Astrocyte (in vitro differentiated cells and primary cell): ENCODE data around the gene SLC6A1. TPM values are rescaled to one million over a fixed set of nuclear protein-coding genes. Genes with fewer than 3 reads are reported as not detected.

ENCODE experiments used
- DNase-seq: peaks from one replicate; pipeline ENCODE4 v3.0.0-alpha.2; 2010; ENCODE audit warnings: low read depth
- FAIRE-seq: peaks from 2 replicates; lab custom pipeline; 2011; peaks lifted over from hg19 to GRCh38; lab: Jason Lieb, UNC
- H2AFZ ChIP-seq: 2 replicates; pipeline ENCODE4 v1.6.0; 2012; ENCODE audit warnings: low read depth, low read length, inconsistent platforms
- H3K27ac ChIP-seq: 2 replicates; pipeline ENCODE4 v1.5.1; 2011; ENCODE audit warnings: low read depth, low read length, inconsistent platforms
- H3K27me3 ChIP-seq: 2 replicates; pipeline ENCODE4 v1.6.0; 2011; ENCODE audit warnings: low read length, inconsistent platforms; ENCODE audit not compliant: insufficient read depth
- H3K36me3 ChIP-seq: 2 replicates; pipeline ENCODE4 v1.5.1; 2011; ENCODE audit warnings: low read length, inconsistent platforms; ENCODE audit not compliant: insufficient read depth
- H3K4me1 ChIP-seq: 2 replicates; pipeline ENCODE4 v1.5.1; 2011; ENCODE audit warnings: low read length, inconsistent platforms; ENCODE audit not compliant: insufficient read depth
- H3K4me2 ChIP-seq: 2 replicates; pipeline ENCODE4 v1.6.0; 2012; ENCODE audit warnings: low read length, inconsistent platforms
- H3K4me3 ChIP-seq: 2 replicates; pipeline ENCODE4 v1.5.1; 2011; ENCODE audit warnings: low read depth, mild to moderate bottlenecking, low read length, inconsistent platforms; ENCODE audit not compliant: insufficient read depth
- H3K79me2 ChIP-seq: 2 replicates; pipeline ENCODE4 v1.6.0; 2012; ENCODE audit warnings: mild to moderate bottlenecking, low read length, inconsistent platforms; ENCODE audit not compliant: insufficient read depth
- H3K9ac ChIP-seq: 2 replicates; pipeline ENCODE4 v1.6.0; 2012; ENCODE audit warnings: mild to moderate bottlenecking, low read length, inconsistent platforms
- H3K9me3 ChIP-seq: 2 replicates; pipeline ENCODE4 v1.5.1; 2012; ENCODE audit warnings: low read depth, mild to moderate bottlenecking, low read length, inconsistent platforms; ENCODE audit not compliant: insufficient read depth
- H4K20me1 ChIP-seq: 2 replicates; pipeline ENCODE4 v1.6.0; 2012; ENCODE audit warnings: low read length, inconsistent platforms; ENCODE audit not compliant: insufficient read depth
- H3K27ac Mint-ChIP-seq: one replicate; pipeline ENCODE4 v1.8.0; 2021; ENCODE audit warnings: mild to moderate bottlenecking, mixed read lengths; ENCODE audit not compliant: unreplicated experiment
- H3K27me3 Mint-ChIP-seq: one replicate; pipeline ENCODE4 v1.8.0; 2021; ENCODE audit warnings: low read depth, mixed read lengths; ENCODE audit not compliant: unreplicated experiment
- H3K36me3 Mint-ChIP-seq: one replicate; pipeline ENCODE4 v1.8.0; 2021; ENCODE audit warnings: low read depth, mixed read lengths; ENCODE audit not compliant: unreplicated experiment
- H3K4me1 Mint-ChIP-seq: one replicate; pipeline ENCODE4 v1.8.0; 2021; ENCODE audit warnings: low read depth, mixed read lengths; ENCODE audit not compliant: unreplicated experiment
- H3K4me3 Mint-ChIP-seq: one replicate; pipeline ENCODE4 v1.8.0; 2021; ENCODE audit warnings: mild to moderate bottlenecking, moderate library complexity, mixed read lengths; ENCODE audit not compliant: unreplicated experiment
- H3K9me3 Mint-ChIP-seq: one replicate; pipeline ENCODE4 v1.8.0; 2021; ENCODE audit warnings: mild to moderate bottlenecking, mixed read lengths; ENCODE audit not compliant: unreplicated experiment
- EZH2 ChIP-seq: IDR thresholded peaks from 2 replicates; pipeline ENCODE4 v1.6.1; 2012; ENCODE audit warnings: mild to moderate bottlenecking, low read length, inconsistent platforms; ENCODE audit not compliant: insufficient read depth
- total RNA-seq: library from RNA; stranded (reverse); gene quantifications from 2 replicates; pipeline ENCODE4 v1.2.1, GENCODE V29; 2021
- TF ChIP-seq, protein P1 (sequence below): IDR thresholded peaks from 2 replicates; pipeline ENCODE4 v1.5.1; 2011; ENCODE audit warnings: low read depth, mild to moderate bottlenecking, inconsistent platforms, low read length, moderate library complexity; ENCODE audit not compliant: insufficient read depth

SLC6A1 gene
- total RNA-seq, 1 donor from 2014 or later = 0.30 TPM

DNA sequence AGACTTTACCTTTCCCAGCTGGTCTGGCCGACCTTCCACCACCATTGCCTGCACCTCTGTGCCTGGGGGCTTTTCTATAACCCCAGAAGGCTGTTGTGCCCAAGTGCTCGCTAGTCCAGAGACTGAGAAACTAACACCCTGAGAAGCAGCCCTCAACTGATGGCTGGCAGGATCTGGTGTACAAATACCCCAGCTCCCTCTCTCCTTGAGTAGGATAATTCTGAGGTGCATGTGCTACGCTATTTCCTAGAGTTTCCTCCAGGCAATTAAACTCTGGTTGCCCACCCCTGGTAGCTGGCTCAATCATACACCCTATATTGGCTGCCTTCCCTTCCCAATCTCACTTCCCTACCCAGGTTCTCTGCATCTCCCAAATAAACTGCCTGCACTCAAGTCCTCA is 11.5 kb upstream of the SLC6A1 start:
- Mint-ChIP-seq H3K27ac (no peak overlapping the region), H3K4me3 (no peak overlapping the region), H3K27me3 (peaks cover 27% of the 10 kb centered on the region), H3K4me1 (peaks cover 29% of the 10 kb centered on the region), H3K9me3 (peaks cover 4% of the 10 kb centered on the region), H3K36me3 (peaks cover 2% of the 10 kb centered on the region)
- TF ChIP-seq EZH2 = no peak
- TF ChIP-seq, protein P1, sequence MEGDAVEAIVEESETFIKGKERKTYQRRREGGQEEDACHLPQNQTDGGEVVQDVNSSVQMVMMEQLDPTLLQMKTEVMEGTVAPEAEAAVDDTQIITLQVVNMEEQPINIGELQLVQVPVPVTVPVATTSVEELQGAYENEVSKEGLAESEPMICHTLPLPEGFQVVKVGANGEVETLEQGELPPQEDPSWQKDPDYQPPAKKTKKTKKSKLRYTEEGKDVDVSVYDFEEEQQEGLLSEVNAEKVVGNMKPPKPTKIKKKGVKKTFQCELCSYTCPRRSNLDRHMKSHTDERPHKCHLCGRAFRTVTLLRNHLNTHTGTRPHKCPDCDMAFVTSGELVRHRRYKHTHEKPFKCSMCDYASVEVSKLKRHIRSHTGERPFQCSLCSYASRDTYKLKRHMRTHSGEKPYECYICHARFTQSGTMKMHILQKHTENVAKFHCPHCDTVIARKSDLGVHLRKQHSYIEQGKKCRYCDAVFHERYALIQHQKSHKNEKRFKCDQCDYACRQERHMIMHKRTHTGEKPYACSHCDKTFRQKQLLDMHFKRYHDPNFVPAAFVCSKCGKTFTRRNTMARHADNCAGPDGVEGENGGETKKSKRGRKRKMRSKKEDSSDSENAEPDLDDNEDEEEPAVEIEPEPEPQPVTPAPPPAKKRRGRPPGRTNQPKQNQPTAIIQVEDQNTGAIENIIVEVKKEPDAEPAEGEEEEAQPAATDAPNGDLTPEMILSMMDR = no peak
- Histone ChIP-seq H3K9me3 (peaks cover 1% of the 10 kb centered on the region), H3K79me2 (no peaks in the 10 kb centered on the region), H3K4me1 (peaks cover 29% of the 10 kb centered on the region), H3K27me3 (peaks cover 3% of the 10 kb centered on the region), H3K4me3 (no peak overlapping the region), H3K27ac (no peak overlapping the region), H2AFZ (no peak overlapping the region), H3K4me2 (no peak overlapping the region), H3K9ac (no peak overlapping the region), H3K36me3 (no peaks in the 10 kb centered on the region), H4K20me1 (no peaks in the 10 kb centered on the region)
- no peak for DNase-seq
- FAIRE-seq = no peak

DNA sequence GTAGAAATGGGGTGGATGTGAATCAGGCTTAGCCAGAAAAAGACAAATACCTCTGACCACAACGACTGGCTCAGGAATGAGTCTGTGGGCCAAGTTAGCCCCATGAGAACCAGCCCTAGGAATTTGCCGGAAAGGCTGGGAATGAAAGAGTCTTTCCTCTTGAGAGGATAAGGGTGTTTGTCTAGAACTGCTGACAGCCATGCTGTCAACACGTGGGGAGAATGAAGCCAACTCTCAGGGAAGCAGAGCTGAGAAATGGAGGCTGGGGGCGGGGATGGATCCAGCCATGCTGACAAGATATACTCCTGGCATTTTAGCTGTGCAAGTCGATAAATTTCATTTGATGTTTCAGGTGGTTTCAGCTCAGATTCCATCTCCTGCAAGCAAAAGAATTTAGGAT is 10.6 kb upstream of the SLC6A1 start:
- Histone ChIP-seq H3K79me2 (no peaks in the 10 kb centered on the region), H4K20me1 (no peaks in the 10 kb centered on the region), H3K27ac (no peak overlapping the region), H3K27me3 (peaks cover 9% of the 10 kb centered on the region), H3K9ac (no peak overlapping the region), H3K4me1 (peaks cover 29% of the 10 kb centered on the region), H2AFZ (no peak overlapping the region), H3K4me3 (no peak overlapping the region), H3K36me3 (no peaks in the 10 kb centered on the region), H3K9me3 (no peaks in the 10 kb centered on the region), H3K4me2 (peak overlapping the region; percentile 9)
- TF ChIP-seq EZH2 = no peak
- TF ChIP-seq, protein P1 = no peak
- Mint-ChIP-seq H3K4me3 (no peak overlapping the region), H3K27ac (peak overlapping the region; percentile 42), H3K36me3 (peaks cover 2% of the 10 kb centered on the region), H3K9me3 (peaks cover 4% of the 10 kb centered on the region), H3K27me3 (peaks cover 27% of the 10 kb centered on the region), H3K4me1 (peaks cover 29% of the 10 kb centered on the region)
- DNase-seq (peak; percentile 40), FAIRE-seq (no peak)

DNA sequence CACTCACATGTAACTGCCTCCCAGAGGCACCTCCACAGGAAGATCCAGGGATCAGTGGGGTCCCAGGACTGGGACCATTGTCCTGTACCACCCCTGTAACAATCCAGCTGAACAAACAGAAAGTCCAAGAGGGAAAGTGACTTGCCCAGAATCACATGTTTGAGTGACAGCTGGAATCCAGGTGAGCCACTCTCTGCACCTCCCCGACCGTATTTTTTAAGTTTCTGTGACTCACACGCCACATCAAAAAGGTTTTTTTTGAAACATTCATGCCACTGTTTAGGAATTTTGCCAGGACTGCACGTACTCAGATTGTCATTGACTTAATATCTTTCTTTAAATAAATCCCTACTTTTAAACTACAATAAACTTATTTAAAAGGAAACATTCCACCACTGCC is 9.8 kb upstream of the SLC6A1 start:
- H3K9me3 Mint-ChIP-seq = peaks cover 4% of the 10 kb centered on the region
- H3K4me1 Mint-ChIP-seq = peaks cover 27% of the 10 kb centered on the region
- Histone ChIP-seq H3K9ac (no peak overlapping the region), H3K9me3 (no peaks in the 10 kb centered on the region), H3K27ac (no peak overlapping the region), H3K4me3 (no peak overlapping the region), H3K4me1 (peaks cover 24% of the 10 kb centered on the region), H4K20me1 (no peaks in the 10 kb centered on the region), H3K79me2 (no peaks in the 10 kb centered on the region), H2AFZ (no peak overlapping the region), H3K36me3 (no peaks in the 10 kb centered on the region), H3K4me2 (peak overlapping the region; percentile 42), H3K27me3 (peaks cover 9% of the 10 kb centered on the region)
- peaks cover 2% of the 10 kb centered on the region for H3K36me3 Mint-ChIP-seq
- H3K27ac Mint-ChIP-seq = no peak overlapping the region
- DNase-seq (no peak), FAIRE-seq (no peak)
- TF ChIP-seq, protein P1 = no peak
- no peak for TF ChIP-seq EZH2
- no peak overlapping the region for H3K4me3 Mint-ChIP-seq
- H3K27me3 Mint-ChIP-seq = peaks cover 31% of the 10 kb centered on the region
